ENCODE data around the gene TGFBI.

- TF ChIP-seq CTCF (IDR thresholded peaks at IDR 0.05; ENCODE audit: low read depth, low read length, poor library complexity, severe bottlenecking) (no peak), EZH2phosphoT487 (IDR thresholded peaks at IDR 0.05; ENCODE audit: borderline replicate concordance, low read length) (no peak)
Measured at GRCh38 chr5:135990528-135991255, 38.1 kb upstream of the TGFBI start.

All from DOHH2 (cell line).